A204.1 (cell line): ENCODE results near the gene LCOR.

ENCODE experiments used
- FAIRE-seq: peaks from 2 replicates; lab custom pipeline; 2012; peaks lifted over from hg19 to GRCh38; lab: Jason Lieb, UNC

The LCOR gene

GRCh38 chr10:97012470-97012869, 180.4 kb downstream of the LCOR start:
- FAIRE-seq, result no peak

- FAIRE-seq, result no peak
These were observed 181.5 kb downstream of the LCOR start for GRCh38 chr10:97013568-97013967.

- no peak for FAIRE-seq
These were observed 181.9 kb downstream of the LCOR start for GRCh38 chr10:97013983-97014382.

- no peak for FAIRE-seq
These were observed 183.1 kb downstream of the LCOR start for GRCh38 chr10:97015240-97015639.

- no peak for FAIRE-seq
These were observed 184.8 kb downstream of the LCOR start for GRCh38 chr10:97016728-97017473.

- FAIRE-seq, result no peak
These were observed 185.4 kb downstream of the LCOR start for GRCh38 chr10:97017474-97017903.

DNA sequence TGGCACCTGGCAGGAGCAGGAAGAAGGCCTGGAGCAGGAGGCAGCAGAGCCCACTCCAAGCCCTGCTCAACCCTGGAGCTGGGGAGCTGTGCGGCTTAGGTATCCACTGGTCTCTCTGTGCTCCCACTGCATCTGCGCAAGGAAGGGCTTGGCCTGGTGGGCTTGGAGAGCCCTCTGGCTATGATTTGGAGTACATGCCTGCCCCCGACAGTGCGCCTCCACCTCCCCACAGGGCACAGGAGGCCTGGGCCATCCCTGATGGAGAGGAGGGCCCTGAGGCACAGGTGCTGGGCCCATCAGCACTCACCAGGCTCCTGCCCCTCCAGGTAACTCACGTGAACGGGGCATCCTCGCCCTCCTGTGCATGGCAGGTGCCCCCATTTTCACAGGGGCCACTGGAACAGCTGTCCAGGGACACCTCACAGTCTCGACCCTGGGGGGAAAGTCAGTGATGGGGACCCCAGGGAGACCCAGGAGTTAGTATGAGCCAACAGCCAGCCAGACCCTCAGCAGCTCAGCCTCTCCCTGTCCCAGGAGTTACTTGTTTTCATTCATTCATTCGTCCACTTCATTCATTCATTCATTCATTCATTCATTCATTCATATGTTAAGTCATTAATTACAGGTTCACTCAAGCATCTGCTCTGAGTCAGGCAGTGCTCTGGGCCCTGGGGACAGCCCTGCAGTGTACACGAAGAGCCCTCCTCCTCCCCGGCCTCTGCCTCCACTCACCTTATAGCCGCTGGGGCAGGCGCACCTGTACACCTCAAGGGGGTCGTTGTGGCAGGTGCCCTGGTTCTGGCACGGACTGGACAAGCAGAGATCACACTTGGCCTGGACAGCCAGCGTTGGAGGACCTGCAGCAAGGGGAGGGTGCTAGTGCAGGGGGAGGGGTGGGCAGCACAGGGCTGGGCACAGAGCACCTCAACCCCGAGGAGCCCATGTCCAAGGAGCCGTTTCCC, 186.4 kb downstream of the LCOR start:
- no peak for FAIRE-seq

GRCh38 chr10:97019213-97019844, 187.2 kb downstream of the LCOR start:
- FAIRE-seq, result no peak

GRCh38 chr10:97020452-97021400, 188.6 kb downstream of the LCOR start:
- no peak for FAIRE-seq

DNA sequence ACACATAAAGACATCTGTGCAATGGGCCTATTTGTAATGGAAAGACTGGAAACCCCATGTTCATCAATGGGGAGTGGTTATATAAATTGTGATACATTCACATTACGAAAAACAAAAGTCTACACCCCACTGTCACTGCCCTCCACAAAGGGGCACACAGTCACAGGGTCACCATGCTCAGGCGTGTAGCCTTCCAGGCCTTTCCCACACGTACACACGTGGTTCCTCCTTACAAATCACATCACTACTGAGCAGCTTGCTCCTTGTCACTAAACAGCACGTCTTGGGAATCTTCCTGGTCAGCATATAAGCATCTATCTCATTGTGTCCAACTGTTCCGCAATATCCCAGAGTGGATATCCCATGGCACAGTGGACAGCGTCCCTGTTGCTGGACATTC, 190.5 kb downstream of the LCOR start:
- FAIRE-seq, result no peak

DNA sequence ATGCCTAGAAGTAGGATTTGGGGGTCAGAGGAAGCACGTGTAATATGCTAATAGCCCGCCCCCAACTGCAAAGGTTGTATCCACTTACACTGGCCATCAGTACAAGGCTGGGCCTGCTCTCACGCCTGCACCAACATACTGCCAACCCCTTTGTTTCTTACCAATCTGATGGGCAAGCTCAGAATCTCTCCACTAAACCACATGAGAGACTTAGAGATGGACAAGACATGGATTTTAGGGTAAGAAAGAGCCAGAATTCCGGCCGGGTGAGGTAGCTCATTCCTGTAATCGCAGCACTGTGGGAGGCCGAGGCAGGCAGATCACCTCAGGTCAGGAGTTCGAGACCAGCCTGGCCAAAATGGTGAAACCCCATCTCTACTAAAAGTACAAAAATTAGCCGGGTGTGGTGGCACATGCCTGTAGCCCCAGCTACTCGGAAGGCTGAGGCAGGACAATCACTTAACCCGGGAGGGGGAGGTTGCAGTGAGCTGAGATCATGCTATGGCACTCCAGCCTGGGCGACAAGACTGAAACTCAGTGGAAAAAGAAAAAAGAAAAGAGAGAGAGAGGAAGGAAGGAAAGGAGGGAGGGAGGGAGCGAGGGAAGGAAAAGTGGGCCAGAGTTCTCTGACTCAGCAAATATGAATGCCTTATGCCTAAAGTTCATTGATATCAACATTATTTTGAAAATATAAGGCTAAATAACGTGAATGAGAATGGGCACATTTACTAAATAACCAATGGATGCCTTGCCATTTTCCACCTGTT, 191.5 kb downstream of the LCOR start:
- FAIRE-seq, result no peak

- FAIRE-seq, result no peak
These were observed 192.3 kb downstream of the LCOR start for GRCh38 chr10:97024168-97025073.

DNA sequence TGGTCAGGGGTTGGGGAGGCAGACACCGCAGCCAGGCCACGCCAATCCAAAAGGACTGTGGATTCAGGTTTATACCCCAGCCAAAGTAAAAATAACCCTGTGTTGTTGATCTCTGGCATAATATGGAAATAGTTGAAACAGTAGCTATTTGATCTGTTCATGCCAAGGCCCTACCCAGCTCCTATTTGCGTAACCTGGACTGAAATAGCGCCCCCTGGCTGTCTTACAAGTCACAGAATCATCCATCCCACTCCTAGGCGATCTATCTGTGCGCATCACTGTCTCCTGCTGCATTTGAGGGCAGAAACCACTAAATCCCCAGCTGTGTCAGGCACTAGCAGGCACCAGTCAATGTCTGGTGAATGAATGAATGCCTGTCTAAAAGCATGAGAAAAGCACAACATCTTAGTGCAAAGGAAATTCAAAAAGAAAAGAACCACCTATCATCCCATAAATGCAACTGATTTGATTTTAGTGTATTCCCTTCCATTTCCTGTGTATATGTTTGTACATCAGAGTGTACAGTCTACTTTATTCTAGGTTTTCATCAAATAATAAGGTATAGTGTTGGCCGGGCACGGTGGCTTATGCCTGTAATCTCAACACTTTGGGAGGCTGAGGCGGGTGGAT, 193.6 kb downstream of the LCOR start:
- no peak for FAIRE-seq

GRCh38 chr10:97028126-97028831, 196.2 kb downstream of the LCOR start:
- no peak for FAIRE-seq

- no peak for FAIRE-seq
These were observed 196.7 kb downstream of the LCOR start for GRCh38 chr10:97028832-97029178.

DNA sequence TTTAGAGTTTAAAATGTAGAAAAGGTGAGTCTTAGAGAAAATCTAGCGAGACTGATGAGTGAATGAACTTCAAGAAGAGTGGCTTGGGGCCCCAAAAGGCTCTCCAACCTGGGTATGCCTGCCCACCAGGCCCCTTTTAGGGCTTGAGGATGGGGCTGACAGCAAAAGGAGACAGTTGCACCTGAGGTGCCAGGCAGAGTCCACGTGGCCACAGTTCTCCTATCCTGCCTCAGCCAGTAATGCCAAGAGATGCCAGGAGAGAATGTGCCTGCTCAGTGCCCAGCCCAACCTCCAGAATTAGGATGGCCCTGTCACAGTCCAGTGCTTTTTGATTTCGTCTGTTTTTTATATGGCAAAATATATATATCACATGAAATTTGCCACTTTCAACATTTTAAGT, 197.2 kb downstream of the LCOR start:
- no peak for FAIRE-seq

DNA sequence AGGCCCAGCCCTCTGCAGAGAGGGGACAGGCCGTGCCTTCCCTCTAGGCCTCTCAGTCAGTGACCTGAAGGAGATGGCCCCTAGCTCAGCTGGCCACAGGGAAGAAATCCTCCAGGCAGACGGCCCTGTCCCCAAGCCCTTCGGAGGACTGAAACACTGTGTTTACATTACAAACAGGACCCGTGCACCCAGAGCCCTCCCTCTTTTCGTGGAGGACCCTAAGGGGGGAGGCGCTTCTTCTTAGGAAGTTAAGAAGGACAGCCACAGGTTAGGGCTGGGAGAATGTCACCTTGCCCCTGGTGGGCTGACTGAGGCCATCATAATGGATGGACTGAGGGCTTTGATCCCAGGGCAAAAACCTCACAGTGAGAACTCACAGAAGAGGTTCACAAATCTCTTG, 198.8 kb downstream of the LCOR start:
- FAIRE-seq, result no peak

GRCh38 chr10:97031459-97031858, 199.4 kb downstream of the LCOR start:
- no peak for FAIRE-seq

DNA sequence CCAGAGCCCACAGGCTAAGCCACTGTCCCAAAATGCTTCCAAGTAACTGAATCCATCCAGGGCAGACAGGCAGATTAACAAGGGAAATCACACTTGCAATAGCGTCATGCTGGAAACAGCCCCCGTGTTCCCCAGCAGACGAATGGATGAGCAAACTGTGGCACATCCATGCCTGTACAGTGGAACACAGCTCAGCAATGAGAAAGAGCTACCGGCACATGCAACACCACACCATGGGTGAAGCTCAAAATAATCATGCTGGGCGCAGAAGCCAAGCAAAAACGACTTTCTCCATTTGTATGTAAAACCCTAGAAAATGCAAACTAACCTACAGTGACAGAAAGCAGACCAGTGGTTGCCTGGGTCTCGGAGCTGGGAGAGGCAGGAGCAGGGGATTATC, 200.5 kb downstream of the LCOR start:
- FAIRE-seq, result no peak
